Right lobe of liver (tissue), 4 donors: ENCODE data around the gene SOHLH2.

Source experiments
- POLR2A ChIP-seq: fragments of 450-650 bp; IDR thresholded peaks from one replicate; pipeline ENCODE4 v1.6.1; 2017; ENCODE audit warnings: antibody characterized with exemption, mild to moderate bottlenecking
- TF ChIP-seq, protein P1 (sequence below), 4 donors: fragments of 200-600 bp in 3 of 4; fragments of 450-650 bp in 1 of 4; IDR thresholded peaks; one replicate each; pipeline versions ENCODE4 v1.5.1 to v1.8.0; 2016 to 2022; ENCODE audit warnings: antibody characterized with exemption in 4 of 4, mild to moderate bottlenecking in 2 of 4
- donor health status: DM: no; HTN: no; CAD: no.
- donor health status: DM: no; HTN: no; CAD: no.
- donor health status: DM: no; HTN: yes; CAD: no.

DNA sequence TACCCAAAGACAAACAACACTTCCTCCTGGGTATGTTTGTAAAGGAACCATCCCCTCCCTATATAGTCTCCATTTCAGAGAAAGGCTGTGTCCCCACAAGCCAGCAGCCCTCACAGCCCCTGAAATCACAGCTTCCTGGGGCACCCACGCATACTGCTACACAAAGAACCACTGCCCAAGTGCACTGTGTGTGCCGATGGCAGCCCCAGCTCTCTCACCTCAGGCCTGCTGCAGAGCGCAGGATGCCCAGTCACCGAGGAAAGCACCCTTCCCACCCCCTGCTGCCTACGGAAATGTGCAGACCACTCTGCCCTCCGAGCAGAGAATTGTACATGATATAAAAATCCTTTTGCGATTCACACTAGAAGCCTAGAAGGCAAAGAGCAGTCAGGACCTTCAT, 39.4 kb downstream of the SOHLH2 start:
- TF ChIP-seq, protein P1, sequence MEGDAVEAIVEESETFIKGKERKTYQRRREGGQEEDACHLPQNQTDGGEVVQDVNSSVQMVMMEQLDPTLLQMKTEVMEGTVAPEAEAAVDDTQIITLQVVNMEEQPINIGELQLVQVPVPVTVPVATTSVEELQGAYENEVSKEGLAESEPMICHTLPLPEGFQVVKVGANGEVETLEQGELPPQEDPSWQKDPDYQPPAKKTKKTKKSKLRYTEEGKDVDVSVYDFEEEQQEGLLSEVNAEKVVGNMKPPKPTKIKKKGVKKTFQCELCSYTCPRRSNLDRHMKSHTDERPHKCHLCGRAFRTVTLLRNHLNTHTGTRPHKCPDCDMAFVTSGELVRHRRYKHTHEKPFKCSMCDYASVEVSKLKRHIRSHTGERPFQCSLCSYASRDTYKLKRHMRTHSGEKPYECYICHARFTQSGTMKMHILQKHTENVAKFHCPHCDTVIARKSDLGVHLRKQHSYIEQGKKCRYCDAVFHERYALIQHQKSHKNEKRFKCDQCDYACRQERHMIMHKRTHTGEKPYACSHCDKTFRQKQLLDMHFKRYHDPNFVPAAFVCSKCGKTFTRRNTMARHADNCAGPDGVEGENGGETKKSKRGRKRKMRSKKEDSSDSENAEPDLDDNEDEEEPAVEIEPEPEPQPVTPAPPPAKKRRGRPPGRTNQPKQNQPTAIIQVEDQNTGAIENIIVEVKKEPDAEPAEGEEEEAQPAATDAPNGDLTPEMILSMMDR (IDR thresholded peaks at IDR 0.05), result no peak
- no peak for TF ChIP-seq POLR2A
